Esophagus mucosa (tissue), 1 donor: ENCODE results near the gene TCHP. TPM values are rescaled to one million over a fixed set of nuclear protein-coding genes. Genes with fewer than 3 reads are reported as not detected.
A peak's percentile ranks its signal among the peaks of the same experiment; 100 is the strongest.
"Not testable (repeated sequence)": the region's sequence is repeated elsewhere in the genome, so short reads cannot be mapped to it uniquely, and the experiment has no call there.

Experiments
- ATAC-seq: fragments of 200-7000 bp; cut with Tn5 transposase; one replicate; pipeline ENCODE4 v1.9.1; 2020
- total RNA-seq: library from RNA; stranded (reverse); gene quantifications from one replicate; pipeline ENCODE4 v1.2.4, GENCODE V29; 2023
- donor health status: DM: yes; HTN: yes; CAD: no.

TCHP gene
- total RNA-seq, 1 donor from 2014 or later, result 13.1 TPM

DNA sequence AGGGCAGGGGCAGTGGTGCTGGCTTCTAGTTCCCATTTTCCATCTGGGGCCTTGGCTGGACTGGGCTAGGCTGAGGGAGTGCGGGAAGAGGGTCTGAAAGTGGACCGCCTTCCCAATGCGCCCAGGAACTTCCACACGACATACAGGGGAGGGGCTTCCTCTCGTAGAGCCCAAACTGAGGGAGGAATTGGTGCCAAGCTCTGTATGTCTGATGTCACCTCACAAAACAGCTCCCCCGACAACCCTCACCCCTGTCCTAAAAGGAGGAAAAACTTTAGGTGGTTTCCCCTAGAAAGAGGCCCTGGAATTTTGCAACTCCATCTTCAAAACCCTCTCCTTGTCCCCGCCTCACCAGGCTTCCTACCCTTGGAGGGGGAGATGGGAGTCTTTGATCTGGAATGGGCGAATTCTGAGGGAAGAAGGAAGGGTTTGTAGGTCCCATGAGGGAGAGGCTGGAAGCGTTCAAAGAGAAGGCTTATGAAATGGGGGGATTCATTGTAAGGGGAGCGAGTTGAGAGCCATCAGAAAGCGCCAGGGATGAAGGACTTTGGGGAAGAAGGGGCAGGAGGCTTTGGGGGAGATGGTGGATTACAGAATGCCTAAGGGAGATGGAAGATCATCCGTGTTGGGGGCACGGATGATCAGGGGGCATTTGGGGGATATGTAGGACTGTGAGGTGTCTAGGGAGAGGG, 20.6 kb upstream of the TCHP start:
- ATAC-seq, result no peak

DNA sequence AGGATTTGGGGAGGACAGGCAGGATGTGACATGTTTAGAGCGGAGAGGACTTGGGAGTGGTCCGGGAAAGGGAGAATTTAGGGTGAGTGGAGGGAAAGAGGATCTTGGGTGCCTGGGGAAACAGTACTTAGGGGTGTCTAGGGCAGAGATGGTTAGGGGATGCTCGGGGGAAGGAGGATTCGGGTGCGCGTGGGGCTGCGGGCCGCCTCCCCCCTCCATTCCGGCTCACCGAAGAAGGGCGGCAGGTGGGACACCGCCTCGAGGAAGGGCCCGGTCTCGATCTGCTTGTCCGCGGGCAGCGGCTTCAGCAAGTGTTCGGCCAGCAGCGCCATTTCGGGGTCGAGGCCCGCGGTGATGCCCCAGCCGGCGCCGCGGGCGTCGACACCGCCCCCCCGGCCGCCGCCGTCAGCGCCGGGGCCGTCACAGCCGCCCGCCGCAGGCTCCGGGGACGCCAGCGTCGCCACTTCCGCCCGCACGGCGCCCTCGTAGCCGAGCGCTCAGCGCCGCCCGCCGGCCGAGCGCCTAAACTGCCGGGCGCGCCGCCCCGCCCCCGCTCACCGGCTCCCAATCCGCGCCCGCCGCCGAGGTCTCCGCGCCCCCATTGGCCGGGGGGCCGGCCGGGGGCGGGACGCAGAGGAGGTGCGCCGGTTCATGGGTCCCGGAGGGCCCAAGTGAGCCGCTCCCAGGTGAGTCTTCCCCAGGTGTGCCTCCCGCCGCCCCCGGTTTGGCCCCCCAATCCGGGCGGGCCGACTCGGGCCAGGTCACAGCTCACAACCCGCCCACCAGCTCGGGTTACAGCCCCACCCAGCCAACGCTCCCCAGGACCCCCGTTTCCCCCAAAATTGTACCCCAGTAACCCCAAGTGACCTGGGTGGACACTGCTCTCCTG, 19.8 kb upstream of the TCHP start, which contains the start of gene GLTP:
GLTP (minus strand) TSS at position 499 of the 889 bp plus-strand sequence; CDS start at position 332, 167 bp downstream.
- ATAC-seq, result peak; percentile 76

DNA sequence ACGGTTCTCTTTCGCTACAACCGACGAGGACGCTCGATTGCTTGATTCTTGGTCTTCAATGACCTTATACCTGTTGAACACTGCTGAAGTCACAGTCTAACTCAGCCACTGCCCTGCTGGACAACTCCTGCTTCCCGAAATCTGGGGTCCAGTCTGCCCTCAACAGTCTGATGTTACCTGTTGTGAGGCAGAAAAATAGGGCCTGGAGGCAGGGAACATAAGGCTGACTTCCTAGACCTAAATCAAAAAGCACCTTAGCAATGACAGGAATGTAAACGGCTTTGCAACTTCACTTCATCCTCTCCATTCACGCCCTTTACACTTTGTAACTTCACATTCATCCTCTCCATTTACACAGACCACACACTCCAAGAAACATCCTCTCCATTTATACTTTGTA, 19.1 kb upstream of the TCHP start:
- ATAC-seq, result no peak

DNA sequence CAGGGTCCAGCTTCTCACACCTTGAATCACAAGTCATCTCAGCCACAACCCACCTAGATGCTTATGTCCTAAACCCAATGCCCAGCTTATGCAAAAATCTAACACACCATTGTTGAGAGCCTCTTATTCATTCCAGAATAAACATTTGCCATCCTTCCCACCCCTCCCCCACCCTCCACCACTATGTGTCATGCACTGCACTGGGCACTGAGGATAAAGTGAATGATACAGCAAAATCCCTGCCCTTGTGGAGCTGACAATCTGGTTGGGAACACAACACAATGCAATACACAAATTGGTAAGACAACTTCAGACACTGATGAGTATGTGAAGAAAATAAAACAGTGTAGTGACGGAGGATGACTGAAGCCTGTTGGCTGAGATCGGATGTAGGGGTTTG, 18.3 kb upstream of the TCHP start:
- ATAC-seq, result peak; percentile 54

DNA sequence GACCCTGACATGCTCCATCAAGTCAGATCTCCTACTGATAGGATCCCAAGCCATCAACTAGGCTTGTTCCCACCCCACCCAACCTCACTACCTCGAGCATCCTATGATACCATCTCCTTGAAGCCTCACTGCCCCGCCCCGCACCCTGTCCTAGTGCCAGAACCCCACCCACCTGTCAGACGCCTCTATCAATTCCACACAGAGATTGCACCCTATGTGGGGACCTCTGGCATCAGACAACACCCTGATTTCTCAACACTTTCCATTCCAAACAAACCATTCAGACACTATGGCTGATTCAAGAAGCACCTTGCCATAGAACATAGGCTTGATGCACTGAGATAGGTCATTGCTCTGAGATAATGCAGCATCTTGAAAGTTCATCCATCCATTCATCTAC, 16.6 kb upstream of the TCHP start:
- ATAC-seq, result peak; percentile 57

DNA sequence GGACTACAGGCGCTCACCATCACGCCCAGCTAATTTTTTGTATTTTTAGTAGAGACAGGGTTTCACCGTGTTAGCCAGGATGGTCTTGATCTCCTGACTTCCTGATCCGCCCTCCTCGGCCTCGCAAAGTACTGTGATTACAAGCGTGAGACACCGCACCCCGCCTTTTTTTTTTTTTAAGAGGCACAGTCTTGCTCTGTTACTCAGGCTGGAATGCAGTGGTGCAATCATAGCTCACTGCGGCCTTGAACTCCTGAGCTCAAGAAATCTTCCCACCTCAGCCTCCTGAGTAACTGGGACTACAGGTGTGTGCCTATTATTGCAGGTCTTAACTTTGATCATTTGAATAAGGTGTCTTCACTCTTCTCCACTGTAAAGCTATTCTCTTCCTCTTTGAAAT, 14.5 kb upstream of the TCHP start:
- peak; percentile 36 for ATAC-seq

DNA sequence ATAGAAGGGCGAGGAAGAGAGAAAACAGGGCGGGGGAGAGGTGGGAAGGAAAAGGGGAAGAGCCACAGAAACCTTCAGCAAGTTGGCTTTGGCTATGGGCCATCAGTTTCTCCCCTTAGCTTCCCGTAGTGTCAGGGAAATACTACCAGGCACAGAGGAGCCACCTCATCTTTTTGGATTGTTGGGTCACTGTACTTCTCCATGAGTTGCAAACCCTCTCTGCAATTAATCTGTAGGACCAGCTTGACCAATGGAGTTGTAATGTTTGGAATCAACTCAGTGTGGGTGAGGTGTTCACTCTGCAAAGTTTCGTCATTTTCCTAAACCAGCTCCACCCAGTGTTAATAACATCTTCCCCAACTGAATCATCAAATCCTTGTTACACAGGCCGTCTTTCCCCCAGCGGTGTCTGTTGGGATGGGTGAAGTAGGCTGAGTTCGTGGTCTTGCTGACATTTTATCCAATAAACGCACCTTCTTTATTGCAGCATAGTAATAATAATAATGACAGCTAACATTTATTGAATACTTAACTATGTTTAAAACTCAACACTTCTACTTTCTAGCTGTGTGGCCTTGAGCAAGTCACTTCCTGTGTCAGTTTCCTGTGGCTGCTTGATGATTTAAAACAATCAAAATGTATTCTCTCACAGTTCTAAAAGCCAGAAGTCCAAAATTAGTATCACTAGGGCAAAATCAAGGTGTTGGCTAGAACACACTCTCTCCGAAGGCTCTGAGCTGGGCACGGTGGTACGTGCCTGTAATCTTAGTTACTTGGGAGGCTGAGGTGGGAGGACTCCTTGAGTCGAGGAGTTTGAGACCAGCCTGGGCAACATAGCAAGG, 11.7 kb upstream of the TCHP start:
- ATAC-seq, result peak; percentile 73

GRCh38 chr12:109890620-109891170, 9.4 kb upstream of the TCHP start:
- ATAC-seq, result no peak

DNA sequence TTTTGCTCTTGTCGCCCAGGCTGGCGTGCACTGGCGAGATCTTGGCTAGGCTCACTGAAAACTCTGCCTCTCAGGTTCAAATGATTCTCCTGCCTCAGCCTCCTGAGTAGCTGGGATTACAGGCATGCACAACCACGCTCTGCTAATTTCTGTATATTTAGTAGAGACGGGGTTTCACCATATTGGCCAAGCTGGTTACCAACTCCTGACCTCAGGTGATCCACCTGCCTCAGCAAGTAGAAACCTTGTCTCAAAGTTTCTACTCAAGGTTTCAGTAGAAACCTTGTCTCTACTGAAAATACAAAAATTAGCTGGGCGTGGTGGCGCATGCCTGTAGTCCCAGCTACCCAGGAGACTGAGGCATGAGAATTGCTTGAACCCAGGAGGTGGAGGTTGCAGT, 8.3 kb upstream of the TCHP start:
- ATAC-seq, result not testable (repeated sequence)

DNA sequence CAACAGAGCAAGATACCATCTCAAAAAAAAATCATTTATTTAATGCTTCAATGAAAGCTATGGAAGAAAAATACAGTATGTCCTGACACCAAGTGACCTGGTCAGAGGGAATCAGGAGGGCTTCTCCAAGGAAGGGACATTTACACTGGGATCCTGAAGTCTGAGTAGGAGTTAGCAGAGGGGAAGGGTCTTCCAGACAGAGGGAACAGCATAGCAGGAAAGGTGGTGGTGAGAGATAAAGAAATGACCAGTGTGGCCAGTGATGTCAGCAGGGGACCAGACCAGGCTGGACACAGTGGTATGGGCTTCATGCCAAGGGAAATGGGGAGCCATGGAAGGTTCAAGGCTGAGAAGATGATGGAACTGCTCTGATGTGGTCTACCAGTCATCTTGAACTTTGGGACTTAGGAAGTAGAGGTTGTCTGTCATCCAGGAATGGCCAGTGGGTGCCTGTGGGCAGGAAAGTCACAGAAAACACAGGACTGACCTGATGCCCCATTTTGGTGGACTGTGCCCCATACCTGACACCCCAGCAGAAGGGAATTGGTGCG, 7.8 kb upstream of the TCHP start:
- ATAC-seq, result no peak

- ATAC-seq, result peak; percentile 76
Measured at GRCh38 chr12:109892748-109893147, 7.3 kb upstream of the TCHP start.

GRCh38 chr12:109893261-109893995, 6.6 kb upstream of the TCHP start:
- ATAC-seq, result peak; percentile 6

DNA sequence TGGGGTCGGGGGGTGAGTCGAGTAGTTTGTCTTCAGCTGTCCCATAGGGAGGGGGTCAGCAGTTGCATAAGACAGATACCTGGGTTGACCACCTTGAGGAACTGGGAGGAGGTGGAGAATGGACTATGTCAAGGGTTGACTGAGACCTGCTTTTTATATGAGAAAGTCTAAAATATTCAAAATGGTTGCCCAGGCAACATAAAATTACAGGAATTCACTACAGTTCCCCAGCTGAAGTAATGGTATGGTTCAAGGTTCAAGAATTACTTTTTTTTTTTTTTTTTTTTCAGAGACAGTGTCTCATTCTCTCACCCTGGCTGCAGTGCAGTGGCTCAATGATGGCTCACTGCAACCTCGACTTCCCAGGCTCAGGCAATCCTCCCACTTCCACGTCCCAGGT, 5.1 kb upstream of the TCHP start:
- no peak for ATAC-seq

- ATAC-seq, result no peak
Measured at GRCh38 chr12:109896188-109896587, 3.9 kb upstream of the TCHP start.

GRCh38 chr12:109897029-109897428, 3.0 kb upstream of the TCHP start:
- ATAC-seq, result peak; percentile 49

DNA sequence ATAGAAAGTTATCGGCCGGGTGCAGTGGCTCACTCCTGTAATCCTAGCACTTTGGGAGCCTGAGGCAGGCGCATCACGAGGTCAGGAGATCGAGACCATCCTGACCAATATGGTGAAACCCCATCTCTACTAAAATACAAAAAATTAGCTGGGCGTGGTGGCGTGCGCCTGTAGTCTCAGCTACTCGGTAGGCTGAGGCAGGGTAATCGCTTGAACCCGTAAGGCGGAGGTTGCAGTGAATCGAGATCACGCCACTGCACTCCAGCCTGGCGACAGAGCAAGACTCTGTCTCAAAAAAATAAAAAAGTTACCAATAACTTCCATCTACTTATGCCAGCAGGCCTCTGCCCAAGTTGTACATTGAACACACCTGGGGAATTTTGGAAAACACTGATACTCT, 729 bp upstream of the TCHP start:
- ATAC-seq, result not testable (repeated sequence)

DNA sequence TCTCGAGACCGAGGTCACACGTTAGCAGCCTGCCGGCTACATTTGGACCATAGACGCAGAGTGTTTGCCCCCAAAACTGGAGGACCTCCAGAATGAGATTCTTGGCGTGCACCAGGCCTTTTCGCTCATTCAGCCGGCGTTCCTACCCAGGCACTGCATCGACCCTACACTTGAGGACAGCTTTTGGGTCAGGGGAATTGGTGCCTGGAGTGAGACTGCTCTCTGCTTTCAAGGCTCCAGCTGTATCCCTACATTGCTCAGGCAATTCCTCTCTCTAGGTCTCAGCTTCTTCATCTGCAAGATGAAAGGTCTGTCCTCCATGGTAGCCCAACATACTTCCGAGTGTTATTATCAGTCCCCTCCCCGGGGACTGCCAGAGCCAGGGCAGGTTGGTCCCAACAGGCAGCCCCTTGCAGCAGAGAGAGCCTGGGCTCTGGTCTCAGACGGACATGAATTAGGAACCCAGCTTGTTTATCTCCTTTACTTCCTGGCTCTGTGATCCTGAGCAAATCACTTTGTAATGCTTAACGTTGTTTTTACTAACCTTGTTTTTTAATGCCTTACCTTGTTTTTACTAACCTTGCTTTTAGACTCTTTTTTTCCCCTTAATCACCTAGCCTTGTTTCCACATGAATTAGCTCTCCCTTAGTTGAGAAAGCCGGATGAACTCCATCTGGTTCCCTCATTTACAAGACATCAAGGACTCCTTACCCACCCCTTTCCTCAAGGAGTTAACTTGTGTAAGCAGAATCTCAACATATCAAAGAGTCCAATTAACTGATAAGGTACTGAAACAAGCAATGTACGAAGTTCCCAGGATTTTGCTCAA, 892 bp downstream of the TCHP start:
- ATAC-seq, result no peak

- no peak for ATAC-seq
Measured at GRCh38 chr12:109902891-109903418, 2.9 kb downstream of the TCHP start.

- no peak for ATAC-seq
Measured at GRCh38 chr12:109905301-109905700, 5.2 kb downstream of the TCHP start.

- ATAC-seq, result no peak
Measured at GRCh38 chr12:109910254-109910968, 10.3 kb downstream of the TCHP start.
